Measurements from ENCODE around the gene CHP2. TPM values are rescaled to one million over a fixed set of nuclear protein-coding genes. Genes with fewer than 3 reads are reported as not detected.

Gene CHP2
- total and polyA plus RNA-seq, 2 of the 13 experiments (the other 11 are each of a cell fraction or from before 2014, with no cell fraction given): not detected

- TF ChIP-seq, protein P1, sequence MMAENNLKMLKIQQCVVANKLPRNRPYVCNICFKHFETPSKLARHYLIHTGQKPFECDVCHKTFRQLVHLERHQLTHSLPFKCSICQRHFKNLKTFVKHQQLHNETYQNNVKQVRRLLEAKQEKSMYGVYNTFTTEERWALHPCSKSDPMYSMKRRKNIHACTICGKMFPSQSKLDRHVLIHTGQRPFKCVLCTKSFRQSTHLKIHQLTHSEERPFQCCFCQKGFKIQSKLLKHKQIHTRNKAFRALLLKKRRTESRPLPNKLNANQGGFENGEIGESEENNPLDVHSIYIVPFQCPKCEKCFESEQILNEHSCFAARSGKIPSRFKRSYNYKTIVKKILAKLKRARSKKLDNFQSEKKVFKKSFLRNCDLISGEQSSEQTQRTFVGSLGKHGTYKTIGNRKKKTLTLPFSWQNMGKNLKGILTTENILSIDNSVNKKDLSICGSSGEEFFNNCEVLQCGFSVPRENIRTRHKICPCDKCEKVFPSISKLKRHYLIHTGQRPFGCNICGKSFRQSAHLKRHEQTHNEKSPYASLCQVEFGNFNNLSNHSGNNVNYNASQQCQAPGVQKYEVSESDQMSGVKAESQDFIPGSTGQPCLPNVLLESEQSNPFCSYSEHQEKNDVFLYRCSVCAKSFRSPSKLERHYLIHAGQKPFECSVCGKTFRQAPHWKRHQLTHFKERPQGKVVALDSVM (CRISPR knock-in tag; IDR thresholded peaks at IDR 0.05): peak; percentile 6; the same call in 1 of the 2 replicates
- no peak for TF ChIP-seq ZNF878 (CRISPR knock-in tag; IDR thresholded peaks at IDR 0.05)
- TF ChIP-seq ISL2 (CRISPR knock-in tag; IDR thresholded peaks at IDR 0.05): no peak
- no peak for TF ChIP-seq ADNP (CRISPR knock-in tag; IDR thresholded peaks at IDR 0.05)
- no peak for TF ChIP-seq GTF2F1 (IDR thresholded peaks at IDR 0.05; ENCODE audit: low read length)
- no peak for TF ChIP-seq ZNF775 (CRISPR knock-in tag; IDR thresholded peaks at IDR 0.05; ENCODE audit: borderline replicate concordance)
- TF ChIP-seq ZNF790 (CRISPR knock-in tag; IDR thresholded peaks at IDR 0.05; ENCODE audit: borderline replicate concordance): no peak
- TF ChIP-seq RXRA (CRISPR knock-in tag; IDR thresholded peaks at IDR 0.05): 0 out of 2 replicates have a peak, but pooled peaks have one; percentile 36
- 0 out of 2 replicates have a peak, but pooled peaks have one; percentile 15 for TF ChIP-seq EED (CRISPR knock-in tag; IDR thresholded peaks at IDR 0.05)
- no peak for TF ChIP-seq ZNF563 (CRISPR knock-in tag; IDR thresholded peaks at IDR 0.05)
- no peak for TF ChIP-seq HOXA3 (CRISPR knock-in tag; IDR thresholded peaks at IDR 0.05)
- TF ChIP-seq KAT7 (CRISPR knock-in tag; IDR thresholded peaks at IDR 0.05; ENCODE audit: borderline replicate concordance): no peak
- no peak for TF ChIP-seq TEAD3 (CRISPR knock-in tag; optimal IDR thresholded peaks at IDR 0.05; ENCODE audit: borderline replicate concordance)
- TF ChIP-seq ZNF513 (CRISPR knock-in tag; conservative IDR thresholded peaks at IDR 0.05): no peak
- 0 out of 2 replicates have a peak, but pooled peaks have one; percentile 53 for TF ChIP-seq ZSCAN30 (CRISPR knock-in tag; IDR thresholded peaks at IDR 0.05)
- no peak for TF ChIP-seq SNRNP70 (IDR thresholded peaks at IDR 0.05; ENCODE audit: low read depth, low read length)
- TF ChIP-seq ZSCAN31 (CRISPR knock-in tag; IDR thresholded peaks at IDR 0.05; ENCODE audit: low read depth): no peak
- TF ChIP-seq IKZF4 (CRISPR knock-in tag; IDR thresholded peaks at IDR 0.05; ENCODE audit: borderline replicate concordance, low read depth, not compliant biosample characterization): no peak
- no peak for TF ChIP-seq MTF2 (CRISPR knock-in tag; IDR thresholded peaks at IDR 0.05; ENCODE audit: borderline replicate concordance)
- TF ChIP-seq, protein P2, sequence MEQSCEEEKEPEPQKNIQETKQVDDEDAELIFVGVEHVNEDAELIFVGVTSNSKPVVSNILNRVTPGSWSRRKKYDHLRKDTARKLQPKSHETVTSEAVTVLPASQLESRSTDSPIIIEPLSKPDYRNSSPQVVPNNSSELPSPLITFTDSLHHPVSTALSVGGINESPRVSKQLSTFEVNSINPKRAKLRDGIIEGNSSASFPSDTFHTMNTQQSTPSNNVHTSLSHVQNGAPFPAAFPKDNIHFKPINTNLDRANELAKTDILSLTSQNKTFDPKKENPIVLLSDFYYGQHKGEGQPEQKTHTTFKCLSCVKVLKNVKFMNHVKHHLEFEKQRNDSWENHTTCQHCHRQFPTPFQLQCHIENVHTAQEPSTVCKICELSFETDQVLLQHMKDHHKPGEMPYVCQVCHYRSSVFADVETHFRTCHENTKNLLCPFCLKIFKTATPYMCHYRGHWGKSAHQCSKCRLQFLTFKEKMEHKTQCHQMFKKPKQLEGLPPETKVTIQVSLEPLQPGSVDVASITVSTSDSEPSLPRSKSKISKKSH (CRISPR knock-in tag; IDR thresholded peaks at IDR 0.05; ENCODE audit: borderline replicate concordance): peak; percentile 35; the same call in 1 of the 2 replicates
- TF ChIP-seq RXRB (CRISPR knock-in tag; IDR thresholded peaks at IDR 0.05; ENCODE audit: borderline replicate concordance): no peak
- no peak for TF ChIP-seq NFRKB (IDR thresholded peaks at IDR 0.05)
- TF ChIP-seq HES4 (CRISPR knock-in tag; IDR thresholded peaks at IDR 0.05; ENCODE audit: borderline replicate concordance): 0 out of 2 replicates have a peak, but pooled peaks have one; percentile 29
- 0 out of 2 replicates have a peak, but pooled peaks have one; percentile 28 for TF ChIP-seq KDM5B (CRISPR knock-in tag; IDR thresholded peaks at IDR 0.05; ENCODE audit: borderline replicate concordance)
- TF ChIP-seq HNF4A (CRISPR knock-in tag; IDR thresholded peaks at IDR 0.05): no peak
- no peak for TF ChIP-seq NR2F6 (IDR thresholded peaks at IDR 0.05)
- no peak for TF ChIP-seq NR2F6 (CRISPR knock-in tag; IDR thresholded peaks at IDR 0.05)
- no peak for TF ChIP-seq NFIB (CRISPR knock-in tag; IDR thresholded peaks at IDR 0.05; ENCODE audit: borderline replicate concordance)
Observed at GRCh38 chr16:23734176-23734893, 20.5 kb upstream of the CHP2 start (continued).

Data from HepG2 (cell line).